Neural cell (in vitro differentiated cells): ENCODE measurements around the gene NEIL1. TPM values are rescaled to one million over a fixed set of nuclear protein-coding genes. Genes with fewer than 3 reads are reported as not detected.

Experiments used
- H2AFZ ChIP-seq: fragments of 200-600, 300-800 bp; sonication (generic), shearing (Covaris generic); 2 replicates; pipeline ENCODE4 v1.6.0; 2014; ENCODE audit warnings: low read depth, mild to moderate bottlenecking, antibody characterized with exemption, low read length, moderate library complexity
- H3F3A ChIP-seq: fragments of 200-600 bp; shearing (Covaris generic); 2 replicates; pipeline ENCODE4 v1.6.1; 2016; ENCODE audit warnings: mild to moderate bottlenecking, moderate library complexity, mixed read lengths, antibody characterized with exemption, low read length; ENCODE audit not compliant: insufficient read depth, poor library complexity, severe bottlenecking
- H3K27ac ChIP-seq: fragments of 200-600, 300-800 bp; sonication (generic), shearing (Covaris generic); 2 replicates; pipeline ENCODE4 v1.5.1; 2014; ENCODE audit warnings: mild to moderate bottlenecking, low read length, moderate library complexity
- H3K27me3 ChIP-seq: fragments of 300-800, 200-600 bp; sonication (generic), shearing (Covaris generic); 2 replicates; pipeline ENCODE4 v1.6.0; 2014; ENCODE audit warnings: mild to moderate bottlenecking, low read depth, low read length, moderate library complexity; ENCODE audit not compliant: insufficient read depth
- H3K36me3 ChIP-seq: fragments of 300-800, 200-600 bp; sonication (generic), shearing (Covaris generic); 2 replicates; pipeline ENCODE4 v1.5.1; 2014; ENCODE audit warnings: mild to moderate bottlenecking, antibody characterized with exemption, low read length, moderate library complexity; ENCODE audit not compliant: insufficient read depth
- H3K4me2 ChIP-seq: fragments of 300-800, 200-600 bp; sonication (generic), shearing (Covaris generic); 2 replicates; pipeline ENCODE4 v1.6.0; 2014; ENCODE audit warnings: mild to moderate bottlenecking, low read length
- H3K4me3 ChIP-seq: fragments of 300-800, 200-600 bp; sonication (generic), shearing (Covaris generic); 2 replicates; pipeline ENCODE4 v1.5.1; 2014; ENCODE audit warnings: mild to moderate bottlenecking, low read length, moderate library complexity
- H3K79me2 ChIP-seq: fragments of 200-600 bp; shearing (Covaris generic); replicated peaks from 2 replicates; pipeline ENCODE4 v1.6.0; 2014; ENCODE audit warnings: mild to moderate bottlenecking, low read length, moderate library complexity; ENCODE audit not compliant: insufficient read depth
- H3K9ac ChIP-seq: fragments of 300-800, 200-600 bp; sonication (generic), shearing (Covaris generic); 2 replicates; pipeline ENCODE4 v1.6.1; 2016; ENCODE audit warnings: mild to moderate bottlenecking, low read length, mixed read lengths
- H3K9me2 ChIP-seq: fragments of 200-600 bp; shearing (Covaris generic); 2 replicates; pipeline ENCODE4 v1.6.1; 2016; ENCODE audit warnings: mild to moderate bottlenecking, low read length, mixed read lengths; ENCODE audit not compliant: insufficient read depth
- H3K9me3 ChIP-seq: fragments of 200-600, 300-800 bp; sonication (generic), shearing (Covaris generic); 2 replicates; pipeline ENCODE4 v1.6.1; 2016; ENCODE audit warnings: mild to moderate bottlenecking, mixed run types, low read length, moderate library complexity, mixed read lengths
- H4K20me1 ChIP-seq: fragments of 200-600 bp; shearing (Covaris generic); 2 replicates; pipeline ENCODE4 v1.6.1; 2016; ENCODE audit warnings: mild to moderate bottlenecking, mixed run types; ENCODE audit not compliant: insufficient read depth
- CTCF ChIP-seq: fragments of 450-650 bp; IDR thresholded peaks from 2 replicates; pipeline ENCODE4 v1.5.1; 2014; ENCODE audit warnings: antibody characterized with exemption, mild to moderate bottlenecking, moderate library complexity; ENCODE audit not compliant: poor library complexity, severe bottlenecking
- EP300 ChIP-seq: fragments of 450-650 bp; conservative IDR thresholded peaks from 2 replicates; pipeline ENCODE4 v1.6.1; 2014; ENCODE audit warnings: antibody characterized with exemption, mild to moderate bottlenecking, moderate library complexity; ENCODE audit not compliant: poor library complexity, severe bottlenecking
- EZH2 ChIP-seq: fragments of 200-600, 300-800 bp; shearing (Covaris generic), sonication (generic); IDR thresholded peaks from 2 replicates; pipeline ENCODE4 v1.6.1; 2014; ENCODE audit warnings: antibody characterized with exemption, low read length, borderline replicate concordance, mild to moderate bottlenecking; ENCODE audit not compliant: insufficient read depth, poor library complexity, severe bottlenecking
- MXI1 ChIP-seq: fragments of 450-650 bp; conservative IDR thresholded peaks from 2 replicates; pipeline ENCODE4 v1.6.1; 2014; ENCODE audit warnings: antibody characterized with exemption, mild to moderate bottlenecking; ENCODE audit not compliant: poor library complexity, severe bottlenecking
- POLR2AphosphoS5 ChIP-seq: IDR thresholded peaks from 2 replicates; pipeline ENCODE4 v1.6.1; 2012
- RAD21 ChIP-seq: fragments of 450-650 bp; conservative IDR thresholded peaks from 2 replicates; pipeline ENCODE4 v1.6.1; 2014; ENCODE audit warnings: antibody characterized with exemption, mild to moderate bottlenecking, moderate library complexity
- REST ChIP-seq: IDR thresholded peaks from 2 replicates; pipeline ENCODE4 v1.6.1; 2012; ENCODE audit warnings: borderline replicate concordance
- SMC3 ChIP-seq: fragments of 450-650 bp; conservative IDR thresholded peaks from 2 replicates; pipeline ENCODE4 v1.6.1; 2014; ENCODE audit warnings: antibody characterized with exemption, mild to moderate bottlenecking, moderate library complexity; ENCODE audit not compliant: poor library complexity
- TAF1 ChIP-seq: IDR thresholded peaks from 2 replicates; pipeline ENCODE4 v1.6.1; 2012; ENCODE audit warnings: low read depth
- polyA plus RNA-seq: library from polyadenylated mRNA; depleted of rRNA; stranded (reverse); fragments of >200 nt; gene quantifications from 2 replicates; pipeline ENCODE4 v1.2.3, GENCODE V29; 2014

NEIL1 gene
- polyA plus RNA-seq, 1 donor from 2014 or later: 18.6 TPM

- Histone ChIP-seq H3K4me2 (no peak overlapping the region), H3F3A (no peaks in the 10 kb centered on the region), H3K36me3 (no peaks in the 10 kb centered on the region), H2AFZ (no peak overlapping the region), H3K79me2 (no peaks in the 10 kb centered on the region), H3K27me3 (no peaks in the 10 kb centered on the region), H4K20me1 (no peaks in the 10 kb centered on the region), H3K4me3 (no peak overlapping the region), H3K27ac (no peak overlapping the region), H3K9me3 (no peaks in the 10 kb centered on the region), H3K9me2 (no peaks in the 10 kb centered on the region), H3K9ac (no peak overlapping the region)
- no peak for TF ChIP-seq REST
- TF ChIP-seq MXI1: no peak
- TF ChIP-seq SMC3: no peak
- TF ChIP-seq CTCF: no peak
- no peak for TF ChIP-seq RAD21
- no peak for TF ChIP-seq POLR2AphosphoS5
- TF ChIP-seq EP300: no peak
- no peak for TF ChIP-seq EZH2
Observed at GRCh38 chr15:75354454-75354853, 7.6 kb downstream of the NEIL1 start.

GRCh38 chr15:75355369-75355768 is 8.5 kb downstream of the NEIL1 start:
- Histone ChIP-seq H3K27me3 (no peaks in the 10 kb centered on the region), H4K20me1 (no peaks in the 10 kb centered on the region), H3K36me3 (no peaks in the 10 kb centered on the region), H3K79me2 (no peaks in the 10 kb centered on the region), H3F3A (no peaks in the 10 kb centered on the region), H3K4me3 (no peak overlapping the region), H3K9me3 (no peaks in the 10 kb centered on the region), H3K4me2 (no peak overlapping the region), H3K9me2 (no peaks in the 10 kb centered on the region), H3K9ac (no peak overlapping the region), H2AFZ (no peak overlapping the region), H3K27ac (no peak overlapping the region)
- TF ChIP-seq EZH2: no peak
- TF ChIP-seq SMC3: no peak
- no peak for TF ChIP-seq MXI1
- no peak for TF ChIP-seq CTCF
- TF ChIP-seq TAF1: no peak
- TF ChIP-seq RAD21: no peak
- no peak for TF ChIP-seq REST
- TF ChIP-seq EP300: no peak
- TF ChIP-seq POLR2AphosphoS5: no peak
